Measurements from ENCODE around the gene CTSF. TPM values are rescaled to one million over a fixed set of nuclear protein-coding genes. Genes with fewer than 3 reads are reported as not detected.
"Not testable (repeated sequence)": the region's sequence is repeated elsewhere in the genome, so short reads cannot be mapped to it uniquely, and the experiment has no call there.

The CTSF gene
- polyA plus RNA-seq (ENCODE audit: insufficient read length in 3 of 3), result 100 to 1,000 TPM in 2 of 3 donors, 10 to 100 TPM in 1; 95.5 to 107 (median 105) TPM

GRCh38 chr11:66568124-66568916 lies at the start of gene CTSF:
TSS of gene CTSF (minus strand) at chr11:66568606. CDS start at chr11:66568486, 120 bp downstream.
- no peak for DNase-seq (ENCODE audit: low read depth in 3 of 3, low spot score in 2 of 3)

- no peak for DNase-seq (ENCODE audit: low read depth in 3 of 3, low spot score in 2 of 3)
These were observed 48.9 kb upstream of the CTSF start for GRCh38 chr11:66617155-66617834.

DNA sequence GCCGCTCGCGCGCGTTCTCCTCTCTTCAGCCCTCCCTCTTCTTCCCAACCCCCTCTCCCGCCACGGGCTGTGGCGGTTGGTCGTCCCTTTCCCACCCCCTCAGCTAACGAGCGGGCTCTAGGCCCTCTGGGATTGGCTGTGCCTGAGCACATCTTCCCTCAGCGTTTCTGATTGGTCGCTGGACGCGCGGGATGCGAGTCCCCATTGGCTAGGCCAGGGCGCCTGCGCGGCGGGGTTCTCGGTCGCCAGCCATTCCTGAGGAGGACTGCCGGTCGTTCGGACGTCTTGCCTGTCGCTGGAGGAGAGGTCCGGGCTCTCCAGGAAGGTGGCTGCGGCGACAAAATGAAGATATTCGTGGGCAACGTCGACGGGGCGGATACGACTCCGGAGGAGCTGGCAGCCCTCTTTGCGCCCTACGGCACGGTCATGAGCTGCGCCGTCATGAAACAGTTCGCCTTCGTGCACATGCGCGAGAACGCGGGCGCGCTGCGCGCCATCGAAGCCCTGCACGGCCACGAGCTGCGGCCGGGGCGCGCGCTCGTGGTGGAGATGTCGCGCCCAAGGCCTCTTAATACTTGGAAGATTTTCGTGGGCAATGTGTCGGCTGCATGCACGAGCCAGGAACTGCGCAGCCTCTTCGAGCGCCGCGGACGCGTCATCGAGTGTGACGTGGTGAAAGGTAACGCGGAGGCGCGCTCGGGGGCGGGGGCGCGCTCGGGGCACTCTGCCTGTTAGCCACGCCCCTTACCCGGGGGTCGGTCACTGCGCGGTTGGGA lies 48.2 kb upstream of the CTSF start, which contains the start of gene RBM14:
RBM14 (plus strand) TSS at position 252 of the 776 bp plus-strand sequence; CDS start at position 343, 91 bp downstream.
- DNase-seq (ENCODE audit: low read depth in 3 of 3, low spot score in 2 of 3), result peak; percentile 97 to 99 (median 98)

DNA sequence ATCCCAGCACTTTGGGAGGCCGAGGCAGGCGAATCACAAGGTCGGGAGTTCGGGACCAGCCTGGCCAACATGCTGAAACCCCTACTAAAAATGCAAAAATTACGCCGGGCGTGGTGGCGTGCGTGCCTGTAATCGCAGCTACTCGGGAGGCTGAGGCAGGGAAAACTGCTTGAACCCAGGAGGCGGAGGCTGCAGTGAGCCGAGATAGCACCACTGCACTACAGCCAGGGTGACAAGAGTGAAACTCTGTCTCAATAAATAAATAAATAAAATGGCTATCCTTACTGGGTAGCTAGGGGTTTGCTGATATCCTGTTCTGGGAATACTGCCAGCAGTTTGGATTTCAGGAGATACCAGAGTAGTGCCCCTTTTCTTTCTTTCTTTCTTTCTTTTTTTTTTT lies 45.7 kb upstream of the CTSF start:
- no peak for DNase-seq (ENCODE audit: low read depth in 3 of 3, low spot score in 2 of 3)

DNA sequence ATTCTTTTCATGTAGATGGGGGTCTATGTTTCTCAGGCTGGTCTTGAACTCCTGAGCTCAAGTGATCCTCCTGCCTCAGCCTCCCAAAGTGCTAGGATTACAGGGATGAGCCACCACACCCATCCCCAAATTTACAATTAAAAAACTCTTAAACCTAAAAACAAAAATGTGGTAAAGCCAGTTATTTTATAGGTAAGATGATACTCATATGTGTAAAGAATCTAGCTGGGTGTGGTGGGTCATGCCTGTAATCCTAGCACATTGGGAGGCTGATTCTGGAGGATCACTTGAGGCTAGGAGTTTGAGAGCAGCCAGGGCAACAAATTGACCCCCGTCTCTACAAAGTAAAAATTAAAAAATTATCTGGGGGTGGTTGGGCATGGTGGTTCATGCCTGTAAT lies 44.1 kb upstream of the CTSF start:
- no peak for DNase-seq (ENCODE audit: low read depth in 3 of 3, low spot score in 2 of 3)

DNA sequence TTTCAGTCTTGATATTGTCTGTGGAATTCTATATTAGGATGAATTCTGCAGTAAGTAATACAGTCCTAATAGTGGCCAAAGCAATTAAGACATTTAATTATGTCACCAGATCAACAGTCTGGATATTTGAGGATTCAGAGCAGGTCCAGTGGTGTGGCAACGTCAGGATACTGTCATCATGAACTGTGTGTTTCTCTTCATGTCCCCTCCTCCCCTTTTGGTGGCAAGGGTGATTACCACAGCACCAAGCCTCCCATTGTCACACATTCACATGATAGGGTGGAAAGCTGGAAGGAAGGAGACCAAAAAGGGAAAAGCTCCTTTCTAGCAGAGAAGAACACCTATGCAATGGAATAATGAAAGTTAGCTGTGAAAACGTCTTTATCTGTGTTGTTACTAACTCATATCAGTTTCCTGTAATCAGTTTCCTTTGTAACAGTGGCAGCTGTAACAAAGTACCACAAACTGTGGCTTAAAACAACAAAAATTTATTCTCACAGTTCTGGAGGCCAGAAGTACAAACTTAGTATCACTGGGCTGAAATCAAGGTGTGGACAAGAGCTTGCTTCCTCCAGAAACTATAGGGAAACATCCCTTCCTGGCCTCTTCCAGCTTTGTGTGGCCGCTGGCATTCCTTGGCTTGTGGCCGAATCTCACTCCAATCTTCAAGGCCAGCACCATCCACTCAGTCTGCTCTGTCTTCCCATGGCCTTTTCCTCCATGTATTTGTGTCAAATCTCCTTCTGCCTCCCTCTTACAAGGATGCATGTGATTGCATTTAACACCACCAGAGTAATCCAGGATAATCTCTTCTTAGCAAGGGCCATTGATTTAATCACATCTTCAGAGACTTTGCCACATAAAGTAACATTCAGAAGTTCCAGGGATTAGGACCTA lies 41.6 kb upstream of the CTSF start:
- DNase-seq (ENCODE audit: low read depth in 3 of 3, low spot score in 2 of 3), result no peak

- no peak for DNase-seq (ENCODE audit: low read depth in 3 of 3, low spot score in 2 of 3)
These were observed 38.9 kb upstream of the CTSF start for GRCh38 chr11:66607126-66607834.

DNA sequence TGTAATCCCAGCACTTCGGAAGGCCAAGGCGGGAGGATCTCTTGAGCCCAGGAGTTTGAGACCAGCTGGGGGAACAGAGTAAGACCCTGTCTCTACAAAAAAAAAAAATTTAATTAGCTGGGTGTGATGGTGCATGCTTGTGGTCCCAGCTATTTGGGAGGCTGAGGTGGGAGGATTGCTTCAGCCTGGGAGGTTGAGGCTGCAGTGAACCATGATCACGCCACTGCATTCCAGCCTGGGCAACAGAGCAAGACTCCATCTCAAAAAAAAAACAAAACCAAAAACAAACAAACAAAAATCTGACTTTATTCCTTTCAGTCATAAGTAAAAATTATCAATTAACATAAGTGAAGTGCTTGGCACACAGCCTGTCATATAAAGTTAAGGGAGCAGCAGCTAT lies 38.2 kb upstream of the CTSF start:
- DNase-seq (ENCODE audit: low read depth in 3 of 3, low spot score in 2 of 3), result not testable (repeated sequence)

DNA sequence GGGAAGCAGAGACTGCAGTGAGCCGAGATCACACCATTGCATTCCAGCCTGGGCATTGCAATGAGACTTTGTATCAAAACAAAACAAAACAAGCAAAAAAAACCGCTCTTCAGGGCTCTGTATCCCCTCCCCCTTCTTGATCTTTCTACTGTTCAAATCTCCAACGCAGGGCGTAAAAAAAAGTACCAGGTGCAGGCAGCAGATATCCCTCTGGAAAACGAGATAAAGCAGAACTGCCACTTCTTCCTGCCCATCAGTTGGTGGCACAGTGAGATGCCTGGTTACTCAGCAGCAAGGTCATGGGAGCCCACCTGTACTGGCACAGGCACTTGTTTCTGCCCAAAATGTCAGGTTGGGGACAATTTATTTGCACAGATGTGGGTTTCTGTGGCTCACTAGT lies 35.7 kb upstream of the CTSF start:
- DNase-seq (ENCODE audit: low read depth in 3 of 3, low spot score in 2 of 3), result no peak

DNA sequence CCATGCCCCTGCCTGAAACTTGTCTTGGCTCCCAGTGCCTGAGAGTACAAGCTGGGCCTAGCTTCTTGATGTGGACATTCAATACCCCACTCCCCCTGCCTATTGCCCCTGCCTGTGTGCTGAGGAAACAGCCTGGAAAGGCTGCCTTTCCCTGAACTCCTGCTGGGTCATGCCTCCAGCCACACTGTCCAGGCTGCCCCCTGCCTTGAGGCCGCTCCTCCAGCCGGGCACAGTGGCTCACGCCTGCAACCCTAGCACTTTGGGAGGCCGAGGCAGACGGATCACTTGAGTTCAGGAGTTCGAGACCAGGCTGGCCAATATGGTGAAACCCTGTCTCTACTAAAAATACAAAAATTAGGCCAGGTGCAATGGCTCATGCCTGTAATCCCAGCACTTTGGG lies 34.7 kb upstream of the CTSF start:
- DNase-seq (ENCODE audit: low read depth in 3 of 3, low spot score in 2 of 3), result no peak

DNA sequence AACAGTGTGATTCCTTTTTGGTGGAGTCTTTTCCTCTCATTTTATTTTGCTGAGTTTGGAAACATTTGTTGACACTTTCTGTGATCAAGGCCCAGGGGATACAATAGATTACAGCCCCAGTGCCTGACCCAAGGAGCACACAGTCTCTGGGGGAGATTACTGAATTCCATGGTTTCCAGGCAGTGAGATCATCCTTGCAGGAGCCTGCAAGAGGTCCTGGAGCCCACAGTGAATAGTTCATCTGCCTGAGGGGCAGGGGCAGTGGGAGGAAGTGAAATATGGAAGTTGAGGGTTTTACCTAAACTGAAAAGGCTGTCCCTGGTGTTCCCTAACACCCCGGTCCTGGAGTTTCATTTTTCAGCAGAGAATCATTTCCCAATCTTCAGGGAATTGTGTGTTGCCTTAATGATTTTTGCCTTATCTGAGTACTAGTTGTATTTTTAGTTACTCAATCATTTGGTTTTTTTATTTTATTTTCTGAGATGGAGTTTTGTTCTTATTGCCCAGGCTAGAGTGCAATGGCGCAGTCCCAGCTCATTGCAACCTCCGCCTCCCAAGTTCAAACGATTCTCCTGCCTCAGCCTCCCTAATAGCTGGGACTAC lies 32.3 kb upstream of the CTSF start:
- DNase-seq (ENCODE audit: low read depth in 3 of 3, low spot score in 2 of 3), result no peak

GRCh38 chr11:66600219-66600618 lies 31.8 kb upstream of the CTSF start:
- DNase-seq (ENCODE audit: low read depth in 3 of 3, low spot score in 2 of 3), result no peak

GRCh38 chr11:66598993-66599392 lies 30.6 kb upstream of the CTSF start:
- DNase-seq (ENCODE audit: low read depth in 3 of 3, low spot score in 2 of 3), result no peak

DNA sequence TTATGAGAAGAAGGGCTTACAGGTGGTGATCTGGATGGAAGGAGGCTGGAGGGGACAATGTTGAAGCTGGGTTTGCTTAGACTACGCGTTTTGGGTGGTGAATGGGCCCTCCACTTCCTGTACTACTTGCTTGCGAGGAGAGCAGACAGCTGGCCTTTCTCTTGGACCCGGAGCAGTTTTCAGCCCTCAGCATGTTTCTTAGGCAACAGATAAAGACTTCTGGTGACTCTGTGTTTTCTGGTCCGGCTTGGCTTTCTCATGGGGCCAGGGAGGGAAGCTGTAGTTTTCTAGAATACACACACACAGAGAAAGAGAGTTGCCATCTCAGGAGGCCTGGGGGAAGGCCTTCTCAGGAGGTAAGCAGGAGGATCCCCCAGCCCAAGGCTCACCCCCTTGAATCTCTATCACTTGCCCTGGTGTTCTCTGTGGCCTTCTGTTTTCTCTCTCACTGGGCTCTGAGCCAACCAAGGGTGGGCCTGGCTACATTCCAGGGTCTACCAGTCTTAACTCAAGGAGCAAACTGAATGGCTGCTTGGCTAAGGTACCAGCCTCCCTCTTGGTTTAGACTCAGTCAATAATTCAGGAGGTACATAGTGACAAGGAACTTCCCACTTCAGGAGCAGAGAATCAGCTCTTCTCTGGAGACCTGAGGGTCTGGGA lies 27.0 kb upstream of the CTSF start:
- peak in 1 of 3 donors; percentile 51 for DNase-seq (ENCODE audit: low read depth in 3 of 3, low spot score in 2 of 3)

GRCh38 chr11:66593650-66594049 lies 25.2 kb upstream of the CTSF start:
- DNase-seq (ENCODE audit: low read depth in 3 of 3, low spot score in 2 of 3), result no peak

DNA sequence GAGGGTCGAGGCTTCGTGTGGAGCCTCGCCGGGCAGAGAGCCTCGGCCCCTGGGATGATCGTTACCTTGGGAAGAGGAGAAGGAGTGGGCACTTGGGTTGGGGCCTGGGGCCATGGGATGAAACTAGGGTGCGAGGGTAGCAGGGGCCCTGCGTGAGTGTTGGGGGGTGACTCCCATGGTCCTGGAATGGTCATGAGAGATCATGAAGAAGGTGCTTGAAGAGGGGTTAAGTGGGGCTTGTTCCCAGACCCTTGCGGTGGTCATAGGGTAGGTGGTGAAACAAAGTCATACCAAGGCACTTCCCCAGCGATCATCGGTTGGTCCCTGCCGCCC lies 24.9 kb upstream of the CTSF start:
- no peak for DNase-seq (ENCODE audit: low read depth in 3 of 3, low spot score in 2 of 3)

GRCh38 chr11:66592457-66593302 lies 24.3 kb upstream of the CTSF start, which contains the start of the genes CCDC87 and CCS:
TSS of gene CCDC87 (minus strand) at chr11:66593063. CDS start at chr11:66593015, 48 bp downstream.
TSS of gene CCS (plus strand) at chr11:66593185. CDS start at chr11:66593262, 77 bp downstream.
- DNase-seq (ENCODE audit: low read depth in 3 of 3, low spot score in 2 of 3), result peak; percentile 80 to 88 (median 87)

GRCh38 chr11:66591175-66591574 lies 22.8 kb upstream of the CTSF start:
- DNase-seq (ENCODE audit: low read depth in 3 of 3, low spot score in 2 of 3), result no peak
